GM18505 (cell line): ENCODE results near the gene TCF15.

Experiments used
- ATAC-seq: cut with Tn5 transposase; IDR thresholded peaks from one replicate; pipeline ENCODE4 v1.9.1; 2021; ENCODE audit not compliant: unreplicated experiment
- POLR2A ChIP-seq: IDR thresholded peaks from 4 replicates; pipeline ENCODE4 v1.6.1; 2011; ENCODE audit warnings: borderline replicate concordance; ENCODE audit not compliant: insufficient read depth, insufficient read length; ENCODE audit errors: extremely low read depth

TCF15 gene

GRCh38 chr20:572727-573126 lies 37.4 kb downstream of the TCF15 start:
- ATAC-seq: no peak

GRCh38 chr20:571754-572441 lies 38.2 kb downstream of the TCF15 start:
- ATAC-seq: no peak
- TF ChIP-seq POLR2A: no peak

More at GRCh38 chr20:572727-573126, 37.4 kb downstream of the TCF15 start:
- TF ChIP-seq POLR2A: no peak

- ATAC-seq: no peak
- no peak for TF ChIP-seq POLR2A
These were observed 41.3 kb downstream of the TCF15 start for GRCh38 chr20:568673-569415.

- ATAC-seq: no peak
- TF ChIP-seq POLR2A: no peak
These were observed 41.9 kb downstream of the TCF15 start for GRCh38 chr20:568097-568652.

- TF ChIP-seq POLR2A: no peak
- no peak for ATAC-seq
These were observed 45.9 kb downstream of the TCF15 start for GRCh38 chr20:564192-564591.

- no peak for ATAC-seq
- TF ChIP-seq POLR2A: no peak
These were observed 46.9 kb downstream of the TCF15 start for GRCh38 chr20:563187-563586.

- no peak for TF ChIP-seq POLR2A
- ATAC-seq: no peak
These were observed 47.7 kb downstream of the TCF15 start for GRCh38 chr20:562232-562897.

GRCh38 chr20:561437-562231 lies 48.5 kb downstream of the TCF15 start:
- no peak for TF ChIP-seq POLR2A
- no peak for ATAC-seq

- no peak for ATAC-seq
- TF ChIP-seq POLR2A: no peak
These were observed 49.4 kb downstream of the TCF15 start for GRCh38 chr20:560680-561079.

GRCh38 chr20:558117-558516 lies 52.0 kb downstream of the TCF15 start:
- TF ChIP-seq POLR2A: no peak
- ATAC-seq: no peak

GRCh38 chr20:556984-557383 lies 53.1 kb downstream of the TCF15 start:
- no peak for ATAC-seq
- TF ChIP-seq POLR2A: no peak

GRCh38 chr20:555976-556385 lies 54.1 kb downstream of the TCF15 start:
- TF ChIP-seq POLR2A: no peak
- ATAC-seq: no peak
